ENCODE results near the gene FAM3A.

FAM3A gene

DNA sequence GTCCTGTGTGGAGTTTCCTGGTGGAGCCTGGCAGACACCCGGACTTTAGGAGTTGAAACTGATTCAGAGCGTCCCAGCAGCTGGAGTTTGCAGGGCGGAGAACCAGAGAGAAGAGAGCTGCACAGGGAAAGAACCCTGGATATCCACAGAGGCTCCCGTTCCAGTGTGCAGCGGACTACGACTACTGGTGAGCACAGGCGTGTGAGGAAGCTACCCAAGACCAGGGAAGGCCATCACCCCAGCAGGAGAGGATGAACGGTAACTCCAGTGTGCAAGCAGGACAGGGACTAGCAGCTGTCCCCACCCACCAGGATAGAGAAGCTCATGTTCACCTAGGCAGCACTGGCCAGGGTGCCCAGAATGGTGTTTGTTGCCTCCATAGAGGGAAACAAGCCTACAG, 39.2 kb downstream of the FAM3A start:
- Histone ChIP-seq H3K9me3 (ENCODE audit: severe bottlenecking) (peaks cover 8% of the 10 kb centered on the region), H3K27me3 (ENCODE audit: insufficient read depth, low read depth, severe bottlenecking) (peaks cover 8% of the 10 kb centered on the region), H3K4me3 (ENCODE audit: low read depth, low read length) (no peak overlapping the region), H3K27ac (no peak overlapping the region), H3K36me3 (peaks cover 13% of the 10 kb centered on the region)
- TF ChIP-seq, protein P1, sequence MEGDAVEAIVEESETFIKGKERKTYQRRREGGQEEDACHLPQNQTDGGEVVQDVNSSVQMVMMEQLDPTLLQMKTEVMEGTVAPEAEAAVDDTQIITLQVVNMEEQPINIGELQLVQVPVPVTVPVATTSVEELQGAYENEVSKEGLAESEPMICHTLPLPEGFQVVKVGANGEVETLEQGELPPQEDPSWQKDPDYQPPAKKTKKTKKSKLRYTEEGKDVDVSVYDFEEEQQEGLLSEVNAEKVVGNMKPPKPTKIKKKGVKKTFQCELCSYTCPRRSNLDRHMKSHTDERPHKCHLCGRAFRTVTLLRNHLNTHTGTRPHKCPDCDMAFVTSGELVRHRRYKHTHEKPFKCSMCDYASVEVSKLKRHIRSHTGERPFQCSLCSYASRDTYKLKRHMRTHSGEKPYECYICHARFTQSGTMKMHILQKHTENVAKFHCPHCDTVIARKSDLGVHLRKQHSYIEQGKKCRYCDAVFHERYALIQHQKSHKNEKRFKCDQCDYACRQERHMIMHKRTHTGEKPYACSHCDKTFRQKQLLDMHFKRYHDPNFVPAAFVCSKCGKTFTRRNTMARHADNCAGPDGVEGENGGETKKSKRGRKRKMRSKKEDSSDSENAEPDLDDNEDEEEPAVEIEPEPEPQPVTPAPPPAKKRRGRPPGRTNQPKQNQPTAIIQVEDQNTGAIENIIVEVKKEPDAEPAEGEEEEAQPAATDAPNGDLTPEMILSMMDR (IDR thresholded peaks at IDR 0.05; ENCODE audit: low read depth, low read length) = no peak
- peak; percentile 11 for DNase-seq

DNA sequence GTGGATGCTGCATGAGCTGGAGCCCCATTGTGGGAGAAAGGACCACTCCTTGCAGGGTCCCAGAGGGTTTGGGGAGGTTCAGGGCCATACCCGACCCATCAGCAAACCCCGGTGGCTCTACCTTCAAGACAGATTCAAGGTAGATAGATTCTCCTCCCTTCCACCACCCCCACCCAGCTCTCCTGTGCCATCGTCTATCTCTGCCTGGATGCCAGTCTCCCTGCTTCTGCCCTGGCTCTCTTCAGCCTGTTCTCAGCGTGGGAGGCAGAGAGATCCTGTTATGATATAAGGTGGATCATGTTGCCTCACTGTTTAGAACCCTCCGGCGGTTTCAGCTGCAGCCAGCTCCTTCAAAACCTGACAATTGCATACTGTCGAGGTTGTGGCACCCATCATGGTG, 42.3 kb downstream of the FAM3A start:
- TF ChIP-seq, protein P1 (IDR thresholded peaks at IDR 0.05; ENCODE audit: low read depth, low read length) = no peak

DNA sequence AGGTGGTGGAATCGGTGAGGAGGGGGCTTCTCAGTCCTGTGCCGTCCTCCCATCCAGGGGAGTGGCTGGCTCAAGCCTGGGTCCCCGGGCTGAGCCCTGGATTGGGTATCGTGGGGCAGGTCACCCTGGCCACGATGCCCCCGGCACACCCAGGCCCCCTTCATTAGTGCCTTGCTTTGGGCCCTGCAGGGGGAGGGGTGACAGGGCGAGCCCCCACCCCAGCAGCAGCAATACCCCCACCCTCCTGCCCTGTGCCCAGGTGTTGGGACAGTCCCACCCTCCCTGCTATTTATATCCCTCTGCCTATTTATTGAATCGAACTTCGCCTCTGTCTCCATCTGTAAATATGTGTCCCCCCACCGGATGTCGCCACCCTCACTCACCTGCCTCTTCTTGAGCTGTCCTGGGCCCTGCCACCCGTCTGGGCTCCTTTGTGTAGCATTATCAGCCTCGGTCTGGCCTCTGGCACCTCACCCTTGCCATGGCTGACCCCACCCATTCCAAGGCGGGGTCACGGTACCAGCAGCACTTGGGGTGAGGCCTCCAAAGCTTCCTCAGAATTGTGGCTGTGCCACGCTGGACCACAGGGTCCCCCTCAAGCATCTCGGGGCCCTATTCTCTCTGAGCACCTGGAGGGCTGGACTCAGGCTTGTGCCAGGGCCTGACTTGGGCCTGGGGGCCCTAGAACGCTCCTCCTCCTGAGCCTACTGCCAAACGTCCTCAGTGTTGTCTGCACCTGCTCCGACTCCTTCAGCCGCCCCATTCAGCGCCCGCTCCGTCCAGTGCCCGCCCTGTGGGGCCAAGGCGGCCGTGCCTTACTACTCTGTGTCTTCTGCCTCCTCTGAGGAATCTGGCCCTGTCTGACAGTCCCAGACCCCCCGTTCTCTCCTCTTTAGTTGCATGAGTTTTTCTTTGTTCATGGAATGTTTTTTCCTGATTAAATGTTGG, 43.1 kb downstream of the FAM3A start:
- H3K9me3 ChIP-seq (ENCODE audit: severe bottlenecking) = no peaks in the 10 kb centered on the region
- TF ChIP-seq, protein P1 (IDR thresholded peaks at IDR 0.05; ENCODE audit: low read depth, low read length) = no peak
- peaks cover 20% of the 10 kb centered on the region for H3K27me3 ChIP-seq (ENCODE audit: insufficient read depth, low read depth, severe bottlenecking)
- H3K36me3 ChIP-seq = peaks cover 52% of the 10 kb centered on the region
- DNase-seq = no peak
- H3K4me3 ChIP-seq (ENCODE audit: low read depth, low read length) = no peak overlapping the region
- H3K27ac ChIP-seq = no peak overlapping the region

More for the DNA sequence above, 42.3 kb downstream of the FAM3A start:
- Histone ChIP-seq H3K27me3 (ENCODE audit: insufficient read depth, low read depth, severe bottlenecking) (peaks cover 17% of the 10 kb centered on the region), H3K9me3 (ENCODE audit: severe bottlenecking) (no peaks in the 10 kb centered on the region), H3K36me3 (peaks cover 45% of the 10 kb centered on the region), H3K27ac (no peak overlapping the region), H3K4me3 (ENCODE audit: low read depth, low read length) (no peak overlapping the region)
- peak; percentile 7 for DNase-seq

DNA sequence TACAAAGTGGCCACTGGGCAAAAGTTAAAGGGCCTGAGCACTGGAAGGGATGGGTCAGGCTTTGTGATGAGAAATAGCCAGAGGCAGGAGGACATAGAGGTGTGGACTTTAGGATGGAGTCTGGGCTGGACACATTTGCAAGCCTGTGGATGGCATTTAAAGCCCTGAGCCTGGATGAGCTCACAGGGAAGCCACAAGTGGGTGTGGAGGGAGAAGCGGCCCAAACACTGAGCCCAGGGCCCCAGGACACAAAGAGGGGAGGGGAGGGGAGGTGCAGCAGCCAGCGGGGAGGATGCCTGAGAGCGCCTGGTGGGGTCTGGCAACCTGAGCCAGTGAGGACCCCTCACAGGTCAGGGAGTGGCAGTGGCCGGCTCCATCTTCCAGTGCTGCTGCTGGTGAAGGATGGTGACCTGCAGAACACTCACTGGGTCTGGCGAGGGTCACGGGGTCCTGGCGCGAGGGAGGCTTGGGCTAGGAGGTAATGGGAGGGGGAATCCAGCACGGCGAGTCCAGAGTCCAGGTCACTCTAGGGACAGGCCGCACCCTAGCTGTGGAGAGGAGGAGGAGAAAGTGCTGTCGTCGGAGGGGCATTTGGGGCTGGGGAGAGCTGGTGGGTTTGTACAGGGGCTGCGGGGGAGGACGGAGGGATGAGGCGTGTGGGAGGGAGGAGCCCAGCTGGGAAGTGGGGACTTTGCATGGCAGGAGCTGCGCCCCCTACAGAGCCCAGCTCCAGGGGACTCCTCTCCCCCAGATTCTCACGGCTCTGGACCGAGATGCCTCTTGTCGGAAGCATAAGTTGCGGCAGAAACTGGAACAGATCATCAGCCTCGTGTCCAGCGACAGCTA, 44.0 kb downstream of the FAM3A start:
- peak; percentile 16 for DNase-seq
- TF ChIP-seq, protein P1 (IDR thresholded peaks at IDR 0.05; ENCODE audit: low read depth, low read length) = no peak
- no peaks in the 10 kb centered on the region for H3K9me3 ChIP-seq (ENCODE audit: severe bottlenecking)
- H3K4me3 ChIP-seq (ENCODE audit: low read depth, low read length) = no peak overlapping the region
- no peak overlapping the region for H3K27ac ChIP-seq
- peaks cover 58% of the 10 kb centered on the region for H3K36me3 ChIP-seq
- H3K27me3 ChIP-seq (ENCODE audit: insufficient read depth, low read depth, severe bottlenecking) = peaks cover 17% of the 10 kb centered on the region

DNA sequence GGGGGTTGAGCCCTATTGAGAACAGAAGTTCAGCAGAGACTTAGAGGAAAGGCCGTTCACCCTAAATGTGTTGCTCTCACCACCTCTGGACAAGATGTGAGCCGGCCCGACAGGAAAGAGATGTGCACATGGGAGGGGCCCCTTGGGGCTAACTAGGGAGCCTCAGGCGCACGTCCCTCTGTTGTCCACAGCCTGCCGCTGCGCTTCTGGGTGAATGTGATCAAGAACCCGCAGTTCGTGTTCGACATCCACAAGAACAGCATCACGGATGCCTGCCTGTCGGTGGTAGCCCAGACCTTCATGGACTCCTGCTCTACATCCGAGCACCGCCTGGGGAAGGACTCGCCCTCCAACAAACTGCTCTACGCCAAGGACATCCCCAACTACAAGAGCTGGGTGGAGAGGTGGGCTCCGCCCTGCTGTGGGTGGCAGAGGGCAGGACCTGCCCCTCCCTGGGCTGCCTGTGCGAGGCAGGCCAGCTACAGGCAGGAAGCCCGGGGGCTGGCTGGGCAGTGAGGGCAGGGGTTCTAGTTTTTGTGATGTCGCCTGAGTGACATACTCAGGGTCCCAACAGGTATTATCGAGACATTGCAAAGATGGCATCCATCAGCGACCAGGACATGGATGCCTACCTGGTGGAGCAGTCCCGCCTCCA, 45.0 kb downstream of the FAM3A start:
- Histone ChIP-seq H3K4me3 (ENCODE audit: low read depth, low read length) (no peak overlapping the region), H3K27ac (no peak overlapping the region), H3K27me3 (ENCODE audit: insufficient read depth, low read depth, severe bottlenecking) (peaks cover 21% of the 10 kb centered on the region), H3K9me3 (ENCODE audit: severe bottlenecking) (no peaks in the 10 kb centered on the region), H3K36me3 (peaks cover 69% of the 10 kb centered on the region)
- TF ChIP-seq, protein P1 (IDR thresholded peaks at IDR 0.05; ENCODE audit: low read depth, low read length) = no peak
- no peak for DNase-seq
